Natural killer cell treated with Interleukin-12 subunit alpha and Interleukin-12 subunit beta and Interleukin-15 and Interleukin-18, amount 100 ng/mL, for 72 hours (primary cell): ENCODE results near the gene STC2. TPM values are rescaled to one million over a fixed set of nuclear protein-coding genes. Genes with fewer than 3 reads are reported as not detected.
"Not testable (repeated sequence)": the region's sequence is repeated elsewhere in the genome, so short reads cannot be mapped to it uniquely, and the experiment has no call there.

Source experiments
- ATAC-seq, 2 donors: fragments of 150-1000 bp; cut with Tn5 transposase in 1 of 2; sonication (Bioruptor Pico), chemical (Tn5 transposase) in 1 of 2; 2 replicates each; pipeline ENCODE4 v1.10.0; 2021
- DNase-seq: peaks from one replicate; pipeline ENCODE4 v3.0.0; 2022; ENCODE audit warnings: low spot score
- H3K27ac Mint-ChIP-seq, 2 donors: 1 replicate in 1 of 2; 2 replicates in 1 of 2; pipeline ENCODE4 v1.8.0; 2022; ENCODE audit warnings: mixed read lengths in 2 of 2, mild to moderate bottlenecking in 1 of 2, moderate library complexity in 1 of 2
- H3K27me3 Mint-ChIP-seq, 2 donors: 1 replicate in 1 of 2; 2 replicates in 1 of 2; pipeline ENCODE4 v1.8.0; 2022; ENCODE audit warnings: mixed read lengths in 2 of 2
- H3K36me3 Mint-ChIP-seq: one replicate; pipeline ENCODE4 v1.8.0; 2022; ENCODE audit warnings: mixed read lengths
- H3K4me1 Mint-ChIP-seq, 2 donors: 1 replicate in 1 of 2; 2 replicates in 1 of 2; pipeline ENCODE4 v1.8.0; 2022; ENCODE audit warnings: low read depth in 2 of 2, mixed read lengths in 2 of 2, mild to moderate bottlenecking in 1 of 2
- H3K4me3 Mint-ChIP-seq: one replicate; pipeline ENCODE4 v1.8.0; 2022; ENCODE audit warnings: mixed read lengths
- H3K9me3 Mint-ChIP-seq: 2 replicates; pipeline ENCODE4 v1.8.0; 2022; ENCODE audit warnings: mixed read lengths
- total RNA-seq, 2 donors: library from RNA; stranded (reverse); gene quantifications; one replicate each; pipeline ENCODE4 v1.2.3, GENCODE V29; 2022

STC2 gene, protein sequence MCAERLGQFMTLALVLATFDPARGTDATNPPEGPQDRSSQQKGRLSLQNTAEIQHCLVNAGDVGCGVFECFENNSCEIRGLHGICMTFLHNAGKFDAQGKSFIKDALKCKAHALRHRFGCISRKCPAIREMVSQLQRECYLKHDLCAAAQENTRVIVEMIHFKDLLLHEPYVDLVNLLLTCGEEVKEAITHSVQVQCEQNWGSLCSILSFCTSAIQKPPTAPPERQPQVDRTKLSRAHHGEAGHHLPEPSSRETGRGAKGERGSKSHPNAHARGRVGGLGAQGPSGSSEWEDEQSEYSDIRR
- under 1 TPM; 0.59 to 0.78 TPM for total RNA-seq

DNA sequence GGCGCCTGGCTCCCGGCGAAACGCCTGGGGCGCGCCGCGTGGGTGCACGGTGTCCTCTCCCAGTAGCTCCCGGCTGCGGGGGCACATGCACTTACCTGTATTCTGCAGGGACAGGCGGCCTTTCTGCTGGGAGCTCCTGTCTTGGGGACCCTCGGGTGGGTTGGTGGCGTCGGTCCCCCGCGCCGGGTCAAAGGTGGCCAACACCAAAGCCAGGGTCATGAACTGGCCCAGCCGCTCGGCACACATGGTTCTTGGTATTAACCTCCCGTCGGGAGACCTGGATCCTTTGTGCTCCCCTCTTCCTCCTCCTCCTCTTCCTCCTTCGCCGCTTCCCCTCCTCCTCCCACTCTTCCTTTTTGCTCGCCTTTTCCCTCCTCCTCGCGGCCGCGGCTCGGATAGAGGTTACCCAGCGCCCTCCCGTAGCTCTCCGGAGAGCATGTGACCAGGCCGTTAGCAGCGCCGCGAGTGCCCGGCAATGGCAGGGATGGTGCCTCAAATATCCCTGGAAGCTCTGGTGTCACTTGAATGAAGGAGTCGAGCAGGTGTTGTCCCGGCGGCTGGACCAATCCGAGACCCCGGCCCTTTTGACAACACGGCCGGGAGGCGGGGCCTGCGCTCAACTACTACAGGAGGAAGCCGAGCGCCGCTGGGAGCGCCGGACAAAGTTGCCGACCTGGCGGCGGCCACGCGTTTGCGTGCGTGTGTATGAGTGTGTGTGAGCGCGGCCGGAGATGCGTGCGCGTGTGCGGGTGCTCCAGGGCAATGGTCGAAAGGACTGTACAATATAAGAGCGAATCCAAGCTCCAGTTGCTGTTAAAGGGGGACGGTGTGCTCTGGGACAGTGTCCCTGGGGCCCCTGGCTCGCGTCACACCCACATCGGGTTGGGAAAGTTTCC lies at the start of gene STC2:
TSS of gene STC2 (minus strand) at position 467 of the 896 bp plus-strand sequence. CDS start at position 246, 221 bp downstream.
- Mint-ChIP-seq H3K4me1 (peaks cover 19 to 22% of the 10 kb centered on the region in 2 donors), H3K9me3 (no peaks in the 10 kb centered on the region), H3K27ac (peak within 1 kb of the TSS; percentile 61 to 78), H3K4me3 (peak within 1 kb of the TSS; percentile 73), H3K36me3 (no peaks in the 10 kb centered on the region), H3K27me3 (peaks cover 55 to 63% of the 10 kb centered on the region in 2 donors)
- peak; percentile 51 for DNase-seq
- no peak for ATAC-seq

DNA sequence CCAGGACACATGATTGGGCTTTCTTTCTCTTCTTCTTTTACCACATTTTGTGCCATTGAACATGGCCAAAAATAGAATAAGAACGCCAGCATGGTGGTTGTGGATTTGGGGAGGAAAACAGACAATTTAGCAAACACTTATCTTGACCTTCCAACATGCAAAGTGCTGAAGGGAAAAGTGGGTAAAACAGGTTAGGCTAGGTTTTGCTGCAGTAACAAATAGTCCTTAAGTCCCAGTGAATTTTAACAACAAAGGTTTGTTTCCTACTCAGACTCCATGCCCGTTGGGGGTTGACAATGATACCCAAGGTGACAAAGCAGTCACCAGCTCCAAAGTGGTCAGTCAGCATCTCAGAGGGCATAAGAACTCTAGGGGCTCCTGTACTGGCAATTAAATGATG lies 43.2 kb upstream of the STC2 start:
- no peaks in the 10 kb centered on the region for H3K4me1 Mint-ChIP-seq
- H3K4me3 Mint-ChIP-seq = no peak overlapping the region
- ATAC-seq (no peak), DNase-seq (no peak)
- no peak overlapping the region for H3K27ac Mint-ChIP-seq
- H3K27me3 Mint-ChIP-seq = peaks cover 14 to 36% of the 10 kb centered on the region in 2 donors
- H3K36me3 Mint-ChIP-seq = no peaks in the 10 kb centered on the region
- H3K9me3 Mint-ChIP-seq = no peaks in the 10 kb centered on the region

DNA sequence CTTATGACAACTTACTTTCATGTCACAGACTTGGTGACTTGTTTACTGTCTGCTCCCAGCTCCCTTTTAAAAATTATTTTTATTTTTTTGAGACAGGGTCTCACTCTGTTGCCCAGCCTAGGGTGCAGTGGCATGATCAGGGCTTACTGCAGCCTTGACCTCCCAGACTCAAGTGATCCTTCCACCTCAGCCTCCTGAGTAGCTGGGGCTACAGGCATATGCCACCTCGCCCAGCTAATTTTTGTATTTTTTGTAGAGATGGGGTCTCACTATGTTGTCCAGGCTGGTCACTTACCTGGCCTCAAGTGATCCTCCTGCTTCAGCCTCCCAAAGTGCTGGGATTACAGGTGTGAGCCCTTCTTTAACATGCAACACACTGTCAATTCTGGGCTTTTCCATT lies 35.2 kb upstream of the STC2 start:
- H3K9me3 Mint-ChIP-seq, DNase-seq, ATAC-seq, H3K4me3 Mint-ChIP-seq, H3K36me3 Mint-ChIP-seq, H3K4me1 Mint-ChIP-seq, H3K27ac Mint-ChIP-seq: not testable (repeated sequence)
- H3K27me3 Mint-ChIP-seq = peaks cover 18 to 50% of the 10 kb centered on the region in 2 donors

DNA sequence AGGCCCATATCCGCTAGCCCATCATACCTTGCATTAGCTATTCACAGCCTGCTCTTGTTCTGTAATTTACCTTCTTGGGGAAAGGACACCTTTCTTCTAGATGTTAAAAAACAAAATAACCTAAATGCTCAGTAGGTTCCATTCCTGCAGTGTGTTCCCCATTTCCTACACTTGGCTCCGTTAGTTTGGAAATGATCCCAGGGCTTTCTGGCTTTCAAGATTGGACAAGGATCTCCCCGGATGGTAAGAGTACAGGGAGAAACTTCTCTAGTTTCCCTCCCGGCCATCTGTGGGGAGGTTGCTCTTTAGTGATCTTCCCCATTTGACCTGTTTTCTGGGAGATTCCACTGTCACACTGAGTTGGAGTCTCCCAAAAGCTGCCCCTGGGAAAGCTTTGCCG lies 27.3 kb upstream of the STC2 start:
- H3K27me3 Mint-ChIP-seq = peaks cover 18 to 20% of the 10 kb centered on the region in 2 donors
- ATAC-seq = no peak
- no peak for DNase-seq

DNA sequence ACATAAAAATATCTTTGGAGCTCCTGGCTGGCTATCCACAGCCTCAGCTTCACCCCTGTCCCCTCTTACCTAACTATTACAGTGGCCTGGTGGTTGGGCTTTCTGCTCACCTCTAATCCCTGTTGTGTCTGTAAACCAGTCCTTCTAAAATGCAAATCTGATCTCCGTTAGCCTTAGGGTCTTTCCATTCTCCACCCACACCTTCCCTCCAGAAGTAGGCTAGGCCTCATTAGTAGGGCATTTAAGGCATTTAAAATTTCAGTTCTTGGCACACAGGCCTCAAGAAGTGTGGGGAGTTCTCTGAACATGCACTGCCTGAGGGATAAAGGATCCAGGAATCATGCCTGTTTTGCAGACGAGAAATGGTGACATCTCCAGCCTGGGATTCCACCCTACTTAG lies 26.4 kb upstream of the STC2 start:
- no peaks in the 10 kb centered on the region for H3K9me3 Mint-ChIP-seq
- H3K36me3 Mint-ChIP-seq = no peaks in the 10 kb centered on the region
- H3K27ac Mint-ChIP-seq = no peak overlapping the region
- no peak overlapping the region for H3K4me3 Mint-ChIP-seq
- ATAC-seq = no peak
- no peak for DNase-seq
- H3K4me1 Mint-ChIP-seq = no peaks in the 10 kb centered on the region
- H3K27me3 Mint-ChIP-seq = peaks cover 23 to 24% of the 10 kb centered on the region in 2 donors

More for the DNA sequence above, 27.3 kb upstream of the STC2 start:
- H3K36me3 Mint-ChIP-seq = no peaks in the 10 kb centered on the region
- no peak overlapping the region for H3K4me3 Mint-ChIP-seq
- no peaks in the 10 kb centered on the region for H3K9me3 Mint-ChIP-seq
- no peaks in the 10 kb centered on the region for H3K4me1 Mint-ChIP-seq
- H3K27ac Mint-ChIP-seq = no peak overlapping the region

DNA sequence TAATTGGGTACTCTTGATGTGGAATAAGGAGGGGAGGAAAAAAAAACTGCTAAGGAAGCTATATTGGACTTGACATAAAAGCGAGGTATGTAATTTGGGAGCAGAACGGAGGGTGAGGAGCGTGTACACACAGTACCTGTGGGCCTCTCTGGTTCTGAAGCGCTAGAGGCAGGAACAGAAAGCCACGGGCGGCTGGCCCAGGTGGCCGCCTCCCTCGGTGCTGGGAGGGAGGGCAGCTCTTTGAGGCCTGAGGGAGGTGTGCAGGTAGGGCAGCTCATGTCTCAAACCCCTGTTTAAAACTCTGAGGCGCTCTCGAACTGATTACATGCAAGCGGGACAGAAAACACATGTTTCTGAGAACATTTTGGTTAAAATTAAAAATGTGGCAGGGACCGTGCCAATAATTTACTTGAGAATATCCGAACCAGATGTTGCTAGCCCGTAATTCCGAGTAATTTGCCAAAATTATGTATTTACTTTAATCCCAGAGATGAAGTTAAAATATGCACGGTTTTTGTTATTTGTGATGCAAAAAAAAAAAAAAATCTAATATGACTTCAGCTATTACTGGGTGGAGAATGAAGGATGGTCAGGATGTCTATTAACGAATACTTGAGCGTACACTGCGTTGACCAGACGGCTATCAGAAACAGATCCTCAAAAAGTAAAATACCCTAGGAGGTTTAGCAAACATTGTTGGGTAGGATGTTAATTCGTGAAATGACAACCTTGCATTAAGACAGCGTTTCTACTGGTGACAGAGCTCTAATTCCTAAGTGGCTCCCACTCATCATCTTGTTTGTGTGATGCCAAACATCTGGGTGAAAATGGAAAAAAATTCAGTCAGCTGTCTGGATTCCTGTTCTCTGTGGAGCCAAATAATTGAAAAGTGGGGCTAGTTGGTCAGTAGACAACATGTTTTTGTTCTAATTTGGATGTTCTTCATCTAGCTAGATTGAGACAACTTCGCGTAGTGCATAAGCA lies 24.4 kb upstream of the STC2 start:
- ATAC-seq = no peak
- DNase-seq = no peak
- no peaks in the 10 kb centered on the region for H3K4me1 Mint-ChIP-seq
- H3K9me3 Mint-ChIP-seq = no peaks in the 10 kb centered on the region
- no peak overlapping the region for H3K27ac Mint-ChIP-seq
- H3K4me3 Mint-ChIP-seq = no peak overlapping the region
- peaks cover 23 to 25% of the 10 kb centered on the region in 2 donors for H3K27me3 Mint-ChIP-seq
- H3K36me3 Mint-ChIP-seq = no peaks in the 10 kb centered on the region

DNA sequence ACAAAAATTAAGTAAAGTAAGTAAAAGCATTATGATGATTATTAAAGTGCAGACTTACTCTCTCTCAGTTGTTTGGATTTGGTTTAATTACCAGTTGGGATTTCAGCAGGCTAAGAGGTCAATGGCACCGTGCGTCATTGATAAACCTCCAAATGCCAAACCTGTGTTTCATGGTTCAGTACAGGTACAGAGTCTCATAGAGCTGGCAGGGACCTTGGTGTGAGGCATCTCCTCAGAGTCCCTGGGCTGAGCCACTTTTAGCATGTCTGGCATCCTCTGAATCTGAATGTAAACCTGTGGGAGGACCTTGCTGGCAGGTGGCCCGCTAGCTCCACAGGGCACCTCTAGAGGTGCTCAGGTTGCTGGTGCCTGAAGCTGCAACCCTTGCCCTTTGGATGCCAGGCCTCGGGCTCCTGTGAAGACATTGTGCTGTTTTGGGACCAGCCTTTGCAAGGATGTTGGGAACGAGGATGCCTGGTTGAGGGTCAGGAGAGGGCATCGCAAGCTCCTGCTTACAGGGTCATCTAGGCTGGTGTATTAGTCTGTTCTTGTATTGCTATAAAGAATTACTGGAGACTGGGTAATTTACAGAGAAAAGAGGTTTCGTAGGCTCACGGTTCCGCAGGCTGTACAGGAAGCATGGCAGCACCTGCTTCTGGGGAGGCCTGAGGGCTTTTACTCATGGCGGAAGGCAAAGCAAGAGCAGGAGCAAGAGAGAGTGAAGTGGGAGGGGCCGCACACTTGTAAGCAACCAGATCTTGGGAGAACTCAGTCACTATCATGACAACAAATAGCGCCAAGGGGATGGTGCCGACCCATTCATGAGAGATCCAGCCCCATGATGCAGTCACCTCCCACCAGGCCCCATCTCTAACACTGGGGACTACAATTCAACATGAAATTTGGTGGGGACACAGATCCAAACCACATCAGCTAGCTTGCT lies 14.9 kb upstream of the STC2 start:
- ATAC-seq (no peak), DNase-seq (no peak)
- Mint-ChIP-seq H3K4me1 (no peaks in the 10 kb centered on the region), H3K9me3 (no peaks in the 10 kb centered on the region), H3K27me3 (peaks cover 3 to 18% of the 10 kb centered on the region in 2 donors), H3K4me3 (no peak overlapping the region), H3K36me3 (no peaks in the 10 kb centered on the region), H3K27ac (no peak overlapping the region)

DNA sequence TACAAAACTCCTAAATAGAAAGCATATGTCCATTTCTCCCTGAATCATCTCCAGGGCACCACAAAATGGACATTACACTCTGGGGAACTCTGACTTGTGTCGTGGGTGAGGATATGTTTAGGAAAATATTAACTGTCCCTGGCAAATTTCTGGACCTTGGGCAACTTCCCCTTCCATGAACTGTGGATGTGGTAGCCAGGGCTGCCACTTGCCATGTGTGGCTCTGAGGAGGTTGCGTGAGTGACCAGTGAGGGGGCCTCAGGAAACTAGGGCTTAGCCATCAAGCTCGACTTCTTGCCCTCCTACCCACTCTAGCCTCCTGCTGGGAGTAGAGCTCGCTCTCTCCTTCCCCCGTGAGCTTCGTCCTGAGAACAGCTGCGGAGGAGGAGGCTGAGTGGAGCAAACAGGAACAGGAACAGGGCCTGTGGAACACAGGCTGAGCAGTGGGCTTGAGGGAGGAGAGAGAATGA lies 13.8 kb upstream of the STC2 start:
- no peak for ATAC-seq
- H3K36me3 Mint-ChIP-seq = no peaks in the 10 kb centered on the region
- no peak overlapping the region for H3K27ac Mint-ChIP-seq
- H3K4me1 Mint-ChIP-seq = no peaks in the 10 kb centered on the region
- H3K4me3 Mint-ChIP-seq = no peak overlapping the region
- H3K9me3 Mint-ChIP-seq = no peaks in the 10 kb centered on the region
- DNase-seq = no peak
- H3K27me3 Mint-ChIP-seq = peaks cover 0 to 25% of the 10 kb centered on the region in 2 donors

DNA sequence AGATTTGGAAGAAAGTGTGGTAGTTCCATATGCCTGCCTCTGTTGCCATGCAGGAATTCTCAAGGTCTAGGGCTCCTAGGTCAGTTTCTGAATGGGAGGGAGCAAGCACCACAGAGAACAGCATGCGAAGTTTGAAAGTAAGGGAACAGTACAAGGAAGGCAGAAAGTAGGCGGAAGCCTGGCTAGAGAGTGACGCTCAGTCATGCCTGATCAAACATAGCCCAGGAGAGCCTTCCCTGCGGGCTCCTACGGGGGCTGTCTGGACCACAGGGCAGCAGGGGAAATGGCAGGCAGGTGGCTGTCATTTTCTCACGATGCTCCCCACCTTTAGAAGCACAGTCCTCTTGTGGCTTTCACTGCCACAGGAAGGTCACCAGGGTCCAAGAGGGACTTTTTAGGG lies 12.8 kb upstream of the STC2 start:
- H3K9me3 Mint-ChIP-seq = no peaks in the 10 kb centered on the region
- DNase-seq (no peak), ATAC-seq (no peak)
- H3K4me3 Mint-ChIP-seq = no peak overlapping the region
- H3K4me1 Mint-ChIP-seq = no peaks in the 10 kb centered on the region
- no peak overlapping the region for H3K27ac Mint-ChIP-seq
- no peaks in the 10 kb centered on the region for H3K36me3 Mint-ChIP-seq
- peaks cover 7 to 25% of the 10 kb centered on the region in 2 donors for H3K27me3 Mint-ChIP-seq

DNA sequence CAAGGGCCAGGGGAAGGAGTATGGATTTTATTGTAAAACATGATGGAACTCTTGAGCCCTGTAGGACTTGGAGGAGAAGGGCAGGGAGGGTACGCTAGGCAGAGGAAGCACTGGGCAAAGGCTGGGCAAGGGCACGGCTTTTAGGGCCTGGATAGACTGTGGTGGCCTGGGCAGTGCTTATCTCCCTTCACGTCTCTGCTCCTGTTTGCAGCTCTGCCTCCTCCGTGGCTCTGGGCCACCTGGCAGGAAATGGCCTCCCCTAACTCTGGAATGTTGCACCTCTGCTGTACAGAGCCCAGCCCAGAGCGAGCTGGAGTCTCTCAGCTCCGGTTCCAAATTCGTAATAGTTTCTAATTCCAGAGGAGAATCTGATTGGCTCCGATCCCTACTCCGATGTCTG lies 12.2 kb upstream of the STC2 start:
- ATAC-seq (no peak), DNase-seq (no peak)
- no peak overlapping the region for H3K27ac Mint-ChIP-seq
- H3K27me3 Mint-ChIP-seq = peaks cover 12 to 29% of the 10 kb centered on the region in 2 donors
- H3K9me3 Mint-ChIP-seq = no peaks in the 10 kb centered on the region
- no peaks in the 10 kb centered on the region for H3K4me1 Mint-ChIP-seq
- no peaks in the 10 kb centered on the region for H3K36me3 Mint-ChIP-seq
- no peak overlapping the region for H3K4me3 Mint-ChIP-seq

DNA sequence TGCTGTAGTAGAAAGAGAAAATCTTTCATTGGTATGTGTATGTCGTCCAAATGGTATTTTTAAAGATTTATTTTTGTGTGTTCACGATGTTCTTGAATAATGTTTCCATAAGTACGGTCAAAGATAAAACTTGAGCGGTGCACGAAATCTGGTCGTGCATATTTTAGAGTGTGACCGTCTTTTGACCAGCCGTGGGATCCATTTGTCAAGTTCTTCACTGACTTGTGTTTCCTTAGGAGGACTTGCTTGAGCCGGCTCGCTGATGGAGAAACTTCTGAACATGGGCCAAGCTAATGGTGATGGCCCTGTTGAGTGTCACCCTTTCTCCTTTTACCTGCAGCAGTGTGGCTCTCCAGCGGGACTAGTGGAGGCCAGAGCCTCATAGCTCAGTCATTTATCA lies 11.1 kb upstream of the STC2 start:
- DNase-seq (no peak), ATAC-seq (no peak)
- Mint-ChIP-seq H3K4me3 (no peak overlapping the region), H3K36me3 (no peaks in the 10 kb centered on the region), H3K9me3 (no peaks in the 10 kb centered on the region), H3K27ac (no peak overlapping the region), H3K4me1 (no peaks in the 10 kb centered on the region), H3K27me3 (peaks cover 13 to 34% of the 10 kb centered on the region in 2 donors)

DNA sequence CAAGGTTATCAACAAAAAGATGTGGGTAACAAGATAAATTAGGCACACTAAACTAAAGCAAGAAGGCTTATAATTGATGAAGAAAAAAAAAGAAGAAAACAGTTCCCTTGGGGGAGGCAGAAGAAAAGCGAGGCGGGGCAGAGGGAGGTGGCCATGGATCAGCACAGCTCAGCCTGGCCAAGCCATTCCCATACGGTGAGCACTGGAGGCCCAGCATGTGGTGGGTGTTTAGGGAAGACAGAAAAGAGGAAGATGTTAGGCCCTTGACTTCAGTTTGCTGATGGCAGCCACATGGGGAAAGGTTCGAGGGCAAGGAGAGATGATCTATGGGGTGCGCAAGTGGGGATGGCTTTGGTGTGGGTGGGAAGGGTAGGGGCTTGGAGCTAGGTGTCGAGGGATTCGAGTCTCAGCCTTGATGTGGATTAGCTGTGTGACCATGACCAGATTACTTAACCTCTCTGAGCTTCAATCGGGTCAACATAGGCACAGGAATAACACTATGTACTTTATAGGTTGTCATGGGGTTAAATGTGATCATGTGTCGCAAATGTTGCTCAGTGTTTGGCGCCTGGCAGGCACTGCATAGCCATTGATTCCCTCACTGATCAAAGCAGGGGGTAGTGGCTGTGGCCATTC lies 10.3 kb upstream of the STC2 start:
- Mint-ChIP-seq H3K27me3 (peaks cover 14 to 37% of the 10 kb centered on the region in 2 donors), H3K4me1 (no peaks in the 10 kb centered on the region), H3K4me3 (no peak overlapping the region), H3K36me3 (no peaks in the 10 kb centered on the region), H3K27ac (no peak overlapping the region), H3K9me3 (no peaks in the 10 kb centered on the region)
- ATAC-seq (no peak), DNase-seq (no peak)
